ENCODE data around the gene SYT1.

Gene SYT1

DNA sequence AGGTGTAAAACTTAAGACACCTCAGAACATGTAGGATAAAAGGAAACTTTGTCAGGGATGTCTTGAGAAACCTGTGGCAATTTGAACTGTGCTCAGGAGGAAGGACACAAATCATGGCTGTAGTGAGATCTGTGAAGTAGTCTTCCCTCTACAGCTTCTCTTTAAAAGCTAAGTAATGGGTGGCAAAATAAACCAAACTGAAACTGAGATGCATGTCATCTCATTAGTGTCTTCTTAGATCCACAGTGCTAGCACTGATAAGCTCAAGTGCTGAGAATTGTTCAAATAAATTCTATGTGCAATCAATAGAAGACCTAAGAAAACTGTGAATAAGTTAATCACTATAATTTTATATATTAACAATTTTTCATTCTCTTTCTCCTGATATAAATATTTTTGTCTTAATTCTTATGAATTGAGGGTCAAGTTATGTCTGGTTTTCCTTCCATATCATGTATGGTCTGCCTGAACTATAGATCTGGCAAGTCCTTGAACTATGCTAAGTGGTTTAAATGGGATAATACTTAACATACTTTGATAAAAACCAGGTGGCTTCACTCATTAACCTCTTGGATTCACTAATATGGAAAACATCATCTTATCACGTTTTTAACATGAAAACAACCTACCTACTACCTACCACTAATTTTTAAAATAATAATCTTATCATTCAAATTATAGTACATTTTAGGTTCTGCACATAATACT lies 27.2 kb downstream of the SYT1 start:
- no peak for DNase-seq (ENCODE audit: extremely low read depth, low read depth)
- TF ChIP-seq, protein P1, sequence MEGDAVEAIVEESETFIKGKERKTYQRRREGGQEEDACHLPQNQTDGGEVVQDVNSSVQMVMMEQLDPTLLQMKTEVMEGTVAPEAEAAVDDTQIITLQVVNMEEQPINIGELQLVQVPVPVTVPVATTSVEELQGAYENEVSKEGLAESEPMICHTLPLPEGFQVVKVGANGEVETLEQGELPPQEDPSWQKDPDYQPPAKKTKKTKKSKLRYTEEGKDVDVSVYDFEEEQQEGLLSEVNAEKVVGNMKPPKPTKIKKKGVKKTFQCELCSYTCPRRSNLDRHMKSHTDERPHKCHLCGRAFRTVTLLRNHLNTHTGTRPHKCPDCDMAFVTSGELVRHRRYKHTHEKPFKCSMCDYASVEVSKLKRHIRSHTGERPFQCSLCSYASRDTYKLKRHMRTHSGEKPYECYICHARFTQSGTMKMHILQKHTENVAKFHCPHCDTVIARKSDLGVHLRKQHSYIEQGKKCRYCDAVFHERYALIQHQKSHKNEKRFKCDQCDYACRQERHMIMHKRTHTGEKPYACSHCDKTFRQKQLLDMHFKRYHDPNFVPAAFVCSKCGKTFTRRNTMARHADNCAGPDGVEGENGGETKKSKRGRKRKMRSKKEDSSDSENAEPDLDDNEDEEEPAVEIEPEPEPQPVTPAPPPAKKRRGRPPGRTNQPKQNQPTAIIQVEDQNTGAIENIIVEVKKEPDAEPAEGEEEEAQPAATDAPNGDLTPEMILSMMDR (IDR thresholded peaks at IDR 0.05; ENCODE audit: low read depth, low read length): no peak

DNA sequence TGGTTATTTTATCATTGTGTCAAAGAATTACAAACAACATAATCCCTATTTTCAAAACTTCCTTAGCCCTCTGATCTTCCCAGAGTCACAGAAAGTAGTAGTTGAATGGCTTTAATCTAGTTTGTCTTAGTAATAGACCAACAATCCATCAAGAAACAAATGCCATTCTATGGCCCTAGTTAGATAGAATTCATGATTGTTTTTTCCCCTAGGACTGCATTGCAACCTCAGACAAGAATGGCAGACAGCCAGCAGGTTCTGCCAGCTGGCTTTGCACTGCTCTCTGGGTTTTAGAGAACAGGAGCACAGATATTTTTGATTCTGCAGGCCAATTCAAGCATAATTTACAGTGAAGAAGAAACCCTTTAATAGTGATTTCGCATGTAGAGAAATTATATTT lies 33.8 kb downstream of the SYT1 start:
- no peak for DNase-seq (ENCODE audit: extremely low read depth, low read depth)
- TF ChIP-seq, protein P1 (IDR thresholded peaks at IDR 0.05; ENCODE audit: low read depth, low read length): no peak

DNA sequence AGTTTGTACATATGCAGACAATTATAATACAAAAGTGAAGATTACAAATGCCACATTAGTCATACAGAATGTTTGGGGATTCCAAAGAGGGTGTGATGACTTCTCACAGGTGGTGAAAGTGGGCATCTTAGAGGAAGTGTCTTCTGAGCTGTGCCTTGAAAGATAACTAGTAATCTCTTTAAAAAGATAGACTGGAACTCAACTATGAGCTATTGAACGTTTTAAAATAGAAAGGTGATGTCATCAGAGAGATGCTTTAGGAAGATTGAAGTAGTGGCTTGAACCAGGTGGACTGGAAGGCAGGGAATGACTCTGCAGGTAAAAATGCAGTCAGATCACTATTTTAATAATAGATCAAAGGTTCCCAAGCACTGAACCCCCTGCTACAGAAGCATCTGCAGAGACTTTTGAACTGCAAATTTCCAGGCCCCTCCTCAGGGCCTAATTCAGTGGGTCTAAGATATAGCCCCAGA lies 50.3 kb downstream of the SYT1 start:
- no peak for DNase-seq (ENCODE audit: extremely low read depth, low read depth)
- TF ChIP-seq, protein P1 (IDR thresholded peaks at IDR 0.05; ENCODE audit: low read depth, low read length): no peak

DNA sequence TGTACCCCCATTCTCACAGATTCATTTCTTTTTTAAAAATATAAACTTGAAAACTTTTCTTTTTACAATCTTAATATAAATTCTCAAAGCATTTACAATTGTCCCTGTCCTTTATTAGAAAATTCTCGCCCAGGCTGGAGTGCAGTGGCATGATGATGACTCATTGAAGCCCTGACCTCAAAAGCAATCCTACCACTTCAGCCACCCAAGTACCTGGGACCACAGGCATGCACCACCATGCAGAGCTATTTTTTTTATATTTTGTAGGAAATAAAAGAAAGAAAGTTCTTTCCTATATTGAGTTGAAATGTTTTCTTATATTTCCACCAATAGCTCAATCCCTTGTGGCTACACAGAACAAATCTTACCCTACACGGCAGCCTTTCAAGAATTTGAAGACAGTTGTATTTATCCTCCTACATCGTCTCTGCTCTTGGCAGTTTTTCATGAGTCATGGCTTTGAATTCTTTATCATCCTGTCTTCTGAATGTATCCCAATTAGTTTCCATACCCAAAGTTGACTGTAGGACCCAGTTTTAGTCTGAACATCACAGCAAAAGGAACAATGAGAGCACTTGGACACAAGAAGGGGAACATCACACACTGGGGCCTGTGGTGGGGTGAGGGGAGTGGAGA lies 52.4 kb downstream of the SYT1 start:
- DNase-seq (ENCODE audit: extremely low read depth, low read depth): no peak
- TF ChIP-seq, protein P1 (IDR thresholded peaks at IDR 0.05; ENCODE audit: low read depth, low read length): no peak

DNA sequence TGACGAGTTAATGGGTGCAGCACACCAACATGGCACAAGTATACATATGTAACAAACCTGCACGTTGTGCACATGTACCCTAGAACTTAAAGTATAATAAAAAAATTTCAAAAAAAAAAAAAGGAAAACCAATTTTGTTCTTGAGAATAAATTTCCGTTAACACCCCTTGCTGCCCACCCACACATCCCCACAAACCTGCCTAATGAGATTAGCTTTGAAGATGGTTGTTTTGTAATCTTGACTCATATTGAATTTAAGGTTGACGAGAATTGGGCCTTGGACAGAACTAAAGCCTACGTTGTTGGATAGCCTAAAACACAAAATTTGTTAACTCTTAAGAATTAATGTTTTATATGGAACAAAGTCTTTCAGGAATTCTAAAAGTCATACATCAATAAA lies 52.9 kb downstream of the SYT1 start:
- DNase-seq (ENCODE audit: extremely low read depth, low read depth): no peak
- TF ChIP-seq, protein P1 (IDR thresholded peaks at IDR 0.05; ENCODE audit: low read depth, low read length): no peak

DNA sequence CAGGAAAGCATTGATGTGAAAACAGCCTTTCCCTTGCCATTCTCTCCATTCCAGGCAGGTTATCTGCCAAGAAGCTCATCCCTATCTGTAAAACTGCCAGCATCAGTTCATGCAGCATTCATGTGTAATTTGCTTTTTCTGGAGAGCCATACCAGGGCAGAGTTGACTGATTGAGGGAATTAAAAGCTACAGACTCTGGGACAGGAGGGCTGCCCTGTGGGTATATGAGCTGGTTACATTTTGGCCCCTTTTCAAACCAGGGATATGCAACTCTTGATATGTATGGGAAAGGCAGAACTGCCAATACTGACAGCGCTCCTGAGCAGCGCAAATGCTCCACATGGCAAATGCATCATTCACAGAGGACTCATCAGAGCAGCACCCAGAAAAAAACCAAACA lies 53.7 kb downstream of the SYT1 start:
- no peak for DNase-seq (ENCODE audit: extremely low read depth, low read depth)
- TF ChIP-seq, protein P1 (IDR thresholded peaks at IDR 0.05; ENCODE audit: low read depth, low read length): no peak

Measured in AG09319 (cell line).